Upper lobe of right lung (tissue), 1 donor: ENCODE results near the gene SESTD1. TPM values are rescaled to one million over a fixed set of nuclear protein-coding genes. Genes with fewer than 3 reads are reported as not detected.
A peak's percentile ranks its signal among the peaks of the same experiment; 100 is the strongest.

Experiments
- ATAC-seq: fragments of 200-7000 bp; cut with Tn5 transposase; one replicate; pipeline ENCODE4 v1.9.1; 2020; ENCODE audit warnings: mild to moderate bottlenecking, moderate library complexity
- DNase-seq: peaks from one replicate; pipeline ENCODE4 v3.0.0-alpha.2; 2020
- H3K27ac ChIP-seq: fragments of 200-600 bp; one replicate; pipeline ENCODE4 v1.8.0; 2022
- H3K27me3 ChIP-seq: fragments of 200-600 bp; one replicate; pipeline ENCODE4 v1.8.0; 2022; ENCODE audit warnings: mild to moderate bottlenecking
- H3K36me3 ChIP-seq: fragments of 200-600 bp; one replicate; pipeline ENCODE4 v1.8.0; 2022
- H3K4me1 ChIP-seq: fragments of 200-600 bp; one replicate; pipeline ENCODE4 v1.8.0; 2022
- H3K4me3 ChIP-seq: fragments of 200-600 bp; one replicate; pipeline ENCODE4 v1.8.0; 2022; ENCODE audit warnings: mild to moderate bottlenecking
- H3K9me3 ChIP-seq: fragments of 200-600 bp; one replicate; pipeline ENCODE4 v1.8.0; 2022
- intact Hi-C: fragments of 100-400 bp; cut with DNase I; formaldehyde crosslinking; loops from one replicate; pipeline ENCODE4 v1.11.0; 2022
- total RNA-seq: library from RNA; stranded (reverse); fragmentation: NEBNext Ultra II Directional; extraction: Animal tissue kit (Norgen Biotek cat#: 25700); gene quantifications from one replicate; pipeline ENCODE4 v1.2.1, GENCODE V29; 2021
- TF ChIP-seq, protein P1 (sequence below): fragments of 200-600 bp; IDR thresholded peaks from one replicate; pipeline ENCODE4 v1.8.0; 2022; ENCODE audit warnings: antibody characterized with exemption
- donor health status: DM: no; HTN: yes; CAD: no; lungs with severe emphysema.

SESTD1 gene
- total RNA-seq, 1 donor from 2014 or later: 107 TPM

DNA sequence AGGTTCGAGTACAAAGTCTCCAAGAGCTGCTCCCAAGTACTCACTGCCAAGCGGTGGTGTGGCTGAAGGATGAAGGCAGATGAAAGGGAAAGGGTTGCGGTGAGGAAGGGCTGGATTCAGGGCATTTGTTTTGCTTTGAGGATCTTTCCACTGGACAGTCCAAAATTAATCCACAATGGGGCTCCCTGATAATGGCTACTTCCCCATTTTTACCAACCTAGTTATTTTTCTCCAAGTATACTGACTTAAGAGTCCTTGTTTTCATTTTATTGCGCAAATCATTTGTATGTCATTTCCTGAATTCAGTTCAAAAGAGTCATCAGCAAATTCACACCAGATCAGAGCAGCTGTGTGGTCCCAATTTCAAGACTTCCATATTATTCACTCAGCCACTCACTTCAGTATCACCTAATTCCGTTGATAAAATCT lies 464 bp upstream of the SESTD1 start:
- intact Hi-C loops: no loop called here
- H3K4me3 ChIP-seq: peak overlapping the region; percentile 68
- peak; percentile 0 for ATAC-seq

DNA sequence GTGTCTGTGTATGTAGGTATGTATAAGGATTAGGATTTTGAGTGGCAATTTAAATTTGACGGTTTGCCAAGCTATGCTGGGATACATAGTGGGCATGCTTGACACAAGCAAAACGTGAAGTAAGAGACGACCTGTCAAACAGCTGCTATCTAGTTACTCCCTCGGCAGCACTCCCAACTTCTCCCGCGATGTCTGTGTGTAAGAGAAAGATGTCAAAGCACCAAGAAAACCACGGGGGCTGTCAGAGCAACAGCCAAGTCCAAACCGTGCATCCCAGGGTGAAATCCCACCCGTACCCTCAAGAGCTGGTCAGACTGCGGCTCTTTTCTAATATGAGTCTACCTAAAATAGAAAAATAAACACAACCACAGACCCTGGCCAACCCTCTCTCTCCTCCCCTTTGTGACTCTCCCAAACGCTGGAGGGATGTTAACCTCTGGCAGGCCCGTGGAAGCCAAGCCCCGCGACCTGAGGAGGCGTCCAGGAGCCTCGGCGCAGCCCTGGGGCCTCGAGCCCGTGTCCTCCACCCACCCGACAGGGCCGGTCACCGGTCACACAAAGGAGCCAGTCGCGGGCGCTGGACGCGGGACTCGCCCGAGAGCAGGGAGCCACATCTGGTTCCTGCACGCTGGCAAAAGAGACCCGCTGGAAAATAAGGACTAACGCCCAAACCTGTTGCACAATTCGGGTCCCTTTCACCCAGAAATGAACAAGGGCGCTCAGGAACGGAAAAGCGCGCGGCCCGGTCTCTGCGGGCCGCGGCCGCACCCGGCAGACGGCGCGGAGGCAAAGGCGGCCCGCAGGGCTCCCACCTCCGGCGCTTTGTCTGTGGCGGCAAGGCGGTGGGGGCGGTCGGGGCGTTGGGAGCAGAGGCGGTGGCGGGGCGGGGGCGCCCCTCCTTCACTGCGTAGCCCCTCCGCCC lies 925 bp downstream of the SESTD1 start:
- intact Hi-C loops: no loop called here
- ATAC-seq: peak; percentile 51
- Histone ChIP-seq H3K27me3 (no peaks in the 10 kb centered on the region), H3K9me3 (no peaks in the 10 kb centered on the region), H3K4me3 (peak overlapping the region; percentile 68), H3K27ac (peak overlapping the region; percentile 88), H3K36me3 (no peaks in the 10 kb centered on the region), H3K4me1 (peaks cover 8% of the 10 kb centered on the region)
- TF ChIP-seq, protein P1, sequence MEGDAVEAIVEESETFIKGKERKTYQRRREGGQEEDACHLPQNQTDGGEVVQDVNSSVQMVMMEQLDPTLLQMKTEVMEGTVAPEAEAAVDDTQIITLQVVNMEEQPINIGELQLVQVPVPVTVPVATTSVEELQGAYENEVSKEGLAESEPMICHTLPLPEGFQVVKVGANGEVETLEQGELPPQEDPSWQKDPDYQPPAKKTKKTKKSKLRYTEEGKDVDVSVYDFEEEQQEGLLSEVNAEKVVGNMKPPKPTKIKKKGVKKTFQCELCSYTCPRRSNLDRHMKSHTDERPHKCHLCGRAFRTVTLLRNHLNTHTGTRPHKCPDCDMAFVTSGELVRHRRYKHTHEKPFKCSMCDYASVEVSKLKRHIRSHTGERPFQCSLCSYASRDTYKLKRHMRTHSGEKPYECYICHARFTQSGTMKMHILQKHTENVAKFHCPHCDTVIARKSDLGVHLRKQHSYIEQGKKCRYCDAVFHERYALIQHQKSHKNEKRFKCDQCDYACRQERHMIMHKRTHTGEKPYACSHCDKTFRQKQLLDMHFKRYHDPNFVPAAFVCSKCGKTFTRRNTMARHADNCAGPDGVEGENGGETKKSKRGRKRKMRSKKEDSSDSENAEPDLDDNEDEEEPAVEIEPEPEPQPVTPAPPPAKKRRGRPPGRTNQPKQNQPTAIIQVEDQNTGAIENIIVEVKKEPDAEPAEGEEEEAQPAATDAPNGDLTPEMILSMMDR: no peak
- DNase-seq: peak; percentile 78

More for the DNA sequence above, 464 bp upstream of the SESTD1 start:
- H3K9me3 ChIP-seq: no peaks in the 10 kb centered on the region
- H3K4me1 ChIP-seq: peaks cover 8% of the 10 kb centered on the region
- TF ChIP-seq, protein P1: no peak
- H3K27me3 ChIP-seq: no peaks in the 10 kb centered on the region
- DNase-seq: no peak
- H3K27ac ChIP-seq: peak overlapping the region; percentile 88
- no peaks in the 10 kb centered on the region for H3K36me3 ChIP-seq

DNA sequence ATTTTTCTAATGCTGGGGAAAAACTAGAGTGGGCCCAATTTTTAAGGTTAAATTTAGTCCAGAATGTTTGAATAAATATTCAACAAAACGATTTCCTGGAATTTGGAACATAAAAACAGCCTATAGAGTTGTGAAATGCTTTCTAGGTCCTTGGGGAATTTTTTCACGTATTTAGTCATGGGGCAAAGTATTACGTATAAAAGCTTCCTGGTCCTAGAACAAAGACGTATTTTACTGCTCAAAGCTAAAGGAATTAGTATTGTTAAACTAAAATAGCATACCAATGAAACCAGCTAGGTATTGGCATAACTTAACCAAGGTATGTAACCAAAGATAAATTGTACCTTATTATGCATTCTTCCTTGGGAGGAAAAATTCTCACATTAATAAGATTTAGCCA lies 1.6 kb downstream of the SESTD1 start:
- ATAC-seq (no peak), DNase-seq (no peak)
- Histone ChIP-seq H3K4me1 (peaks cover 8% of the 10 kb centered on the region), H3K27ac (peak overlapping the region; percentile 88), H3K27me3 (no peaks in the 10 kb centered on the region), H3K4me3 (peak overlapping the region; percentile 68), H3K9me3 (no peaks in the 10 kb centered on the region), H3K36me3 (no peaks in the 10 kb centered on the region)
- TF ChIP-seq, protein P1: no peak
- intact Hi-C loops: no loop called here

DNA sequence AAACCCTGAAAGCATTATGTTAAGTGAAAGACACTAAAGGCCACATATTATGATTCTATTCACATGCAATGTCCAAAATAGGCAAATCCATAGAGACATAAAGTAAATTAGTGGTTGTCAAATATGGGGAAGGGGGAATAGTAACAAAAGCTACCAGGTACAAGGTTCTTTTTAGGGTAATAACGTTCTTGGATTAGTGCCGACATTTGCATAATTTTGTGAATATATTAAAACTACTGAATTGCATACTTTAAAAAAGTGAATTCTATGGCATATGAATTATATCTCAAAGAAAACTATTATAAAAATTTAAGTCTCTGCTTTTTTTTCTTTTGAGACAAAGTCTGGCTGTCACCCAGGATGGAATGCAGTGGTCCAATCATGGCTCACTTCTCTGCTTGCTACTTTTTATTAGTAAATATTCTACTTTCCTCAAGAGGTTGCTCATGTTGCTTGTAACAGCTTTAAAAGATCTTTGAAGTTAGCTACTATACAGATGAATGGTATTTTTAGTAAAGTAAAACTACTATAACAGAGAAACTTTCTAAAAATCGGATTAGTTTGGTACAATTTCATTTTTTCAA lies 2.5 kb downstream of the SESTD1 start:
- ATAC-seq: no peak
- Histone ChIP-seq H3K9me3 (no peaks in the 10 kb centered on the region), H3K4me1 (peaks cover 8% of the 10 kb centered on the region), H3K36me3 (no peaks in the 10 kb centered on the region), H3K4me3 (peak overlapping the region; percentile 68), H3K27me3 (no peaks in the 10 kb centered on the region), H3K27ac (no peak overlapping the region)
- intact Hi-C loops: no loop called here
- no peak for DNase-seq
- TF ChIP-seq, protein P1: no peak

DNA sequence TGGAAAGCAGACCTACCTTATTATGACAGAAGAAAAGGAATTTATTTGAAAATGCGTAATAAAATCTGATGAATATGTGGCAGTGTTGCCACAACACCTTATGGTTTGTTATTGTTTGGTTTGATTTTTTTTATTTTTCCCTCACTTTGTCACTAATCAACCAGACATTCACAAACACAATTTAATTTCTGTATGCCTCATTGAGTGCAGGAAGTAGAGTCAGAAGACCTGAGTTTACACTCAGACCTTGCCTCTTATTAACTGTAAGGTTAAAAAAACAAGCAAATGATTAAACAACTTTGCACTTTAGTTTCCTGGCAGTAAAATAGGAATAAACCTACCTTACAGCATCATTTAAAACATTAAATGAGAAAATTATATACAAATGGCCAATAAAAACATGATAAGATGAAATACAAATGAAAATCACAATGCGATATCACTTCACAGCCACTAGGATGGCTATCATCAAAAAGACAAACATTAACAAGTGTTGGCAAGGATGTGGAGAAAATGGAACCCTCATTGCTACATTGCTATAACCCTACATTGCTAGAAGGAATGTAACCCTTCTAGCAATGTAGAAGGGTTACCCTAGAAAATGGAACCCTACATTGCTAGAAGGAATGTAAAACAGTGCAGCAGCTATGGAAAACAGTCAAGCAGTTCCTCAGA lies 3.3 kb downstream of the SESTD1 start:
- intact Hi-C loops: no loop called here
- TF ChIP-seq, protein P1: no peak

More for the DNA sequence above, 3.3 kb downstream of the SESTD1 start:
- no peaks in the 10 kb centered on the region for H3K9me3 ChIP-seq
- peaks cover 8% of the 10 kb centered on the region for H3K4me1 ChIP-seq
- no peak for ATAC-seq
- no peaks in the 10 kb centered on the region for H3K36me3 ChIP-seq
- no peak for DNase-seq
- peak overlapping the region; percentile 68 for H3K4me3 ChIP-seq
- no peak overlapping the region for H3K27ac ChIP-seq
- no peaks in the 10 kb centered on the region for H3K27me3 ChIP-seq
